ENCODE results near the gene RALB. TPM values are rescaled to one million over a fixed set of nuclear protein-coding genes. Genes with fewer than 3 reads are reported as not detected.

RALB gene
- total RNA-seq, 1 experiment from 2014 or later = 40.2 TPM

GRCh38 chr2:120247851-120248250, 4.8 kb upstream of the RALB start:
- intact Hi-C loops (cut with micrococcal nuclease; ENCODE audit: unreplicated experiment) = no loop called here
- Mint-ChIP-seq H3K9me3 (ENCODE audit: low read depth, unreplicated experiment) (no peaks in the 10 kb centered on the region), H3K4me1 (ENCODE audit: low read depth, unreplicated experiment) (peaks cover 13% of the 10 kb centered on the region), H3K36me3 (ENCODE audit: insufficient read depth, unreplicated experiment) (peaks cover 12% of the 10 kb centered on the region), H3K27ac (ENCODE audit: unreplicated experiment) (no peak overlapping the region), H3K4me3 (ENCODE audit: low read depth, unreplicated experiment) (no peak overlapping the region), H3K27me3 (ENCODE audit: unreplicated experiment) (peaks cover 13% of the 10 kb centered on the region)
- TF ChIP-seq CTCF (IDR thresholded peaks at IDR 0.05; ENCODE audit: unreplicated experiment) = no peak
- CTCF ChIA-PET = no interaction called here
- no TSS peak for BruUV-seq (replicated peaks)
- no peak for DNase-seq

GRCh38 chr2:120250640-120251039, 2.0 kb upstream of the RALB start:
- no peak overlapping the region for H3K4me3 Mint-ChIP-seq (ENCODE audit: low read depth, unreplicated experiment)
- no TSS peak for BruUV-seq (replicated peaks)
- DNase-seq = no peak
- intact Hi-C loops (cut with micrococcal nuclease; ENCODE audit: unreplicated experiment) = loop anchor here (5.0 kb wide), 1 partner anchor 37 kb away; no protein-coding TSS in a partner anchor
- H3K27ac Mint-ChIP-seq (ENCODE audit: unreplicated experiment) = no peak overlapping the region
- H3K4me1 Mint-ChIP-seq (ENCODE audit: low read depth, unreplicated experiment) = peaks cover 22% of the 10 kb centered on the region
- peaks cover 13% of the 10 kb centered on the region for H3K27me3 Mint-ChIP-seq (ENCODE audit: unreplicated experiment)
- peaks cover 26% of the 10 kb centered on the region for H3K36me3 Mint-ChIP-seq (ENCODE audit: insufficient read depth, unreplicated experiment)
- CTCF ChIA-PET = no interaction called here
- TF ChIP-seq CTCF (IDR thresholded peaks at IDR 0.05; ENCODE audit: unreplicated experiment) = no peak
- no peaks in the 10 kb centered on the region for H3K9me3 Mint-ChIP-seq (ENCODE audit: low read depth, unreplicated experiment)

- BruUV-seq (replicated peaks) = no TSS peak
- TF ChIP-seq CTCF (IDR thresholded peaks at IDR 0.05; ENCODE audit: unreplicated experiment) = no peak
- Mint-ChIP-seq H3K4me3 (ENCODE audit: low read depth, unreplicated experiment) (no peak overlapping the region), H3K27me3 (ENCODE audit: unreplicated experiment) (peaks cover 13% of the 10 kb centered on the region), H3K4me1 (ENCODE audit: low read depth, unreplicated experiment) (peaks cover 26% of the 10 kb centered on the region), H3K27ac (ENCODE audit: unreplicated experiment) (no peak overlapping the region), H3K9me3 (ENCODE audit: low read depth, unreplicated experiment) (no peaks in the 10 kb centered on the region), H3K36me3 (ENCODE audit: insufficient read depth, unreplicated experiment) (peaks cover 26% of the 10 kb centered on the region)
- intact Hi-C loops (cut with micrococcal nuclease; ENCODE audit: unreplicated experiment) = loop anchor here (5.0 kb wide), 1 partner anchor 36 kb away; no protein-coding TSS in a partner anchor
- CTCF ChIA-PET = interaction anchor here (2.0 kb wide), 1 partner anchor 62 kb away, joined by 14 read pairs; no protein-coding TSS in a partner anchor
- no peak for DNase-seq
Observed at GRCh38 chr2:120251078-120251477, 1.6 kb upstream of the RALB start.

- no peak for TF ChIP-seq CTCF (IDR thresholded peaks at IDR 0.05; ENCODE audit: unreplicated experiment)
- CTCF ChIA-PET = interaction anchor here (0.5 to 2.0 kb wide), 7 partner anchors 12 to 1374 kb away, joined by 3 to 14 read pairs (median 4); partner anchors contain the start of gene TMEM185B
- peak overlapping the region; percentile 60 for H3K27ac Mint-ChIP-seq (ENCODE audit: unreplicated experiment)
- peak overlapping the region; percentile 96 for H3K4me3 Mint-ChIP-seq (ENCODE audit: low read depth, unreplicated experiment)
- peaks cover 34% of the 10 kb centered on the region for H3K4me1 Mint-ChIP-seq (ENCODE audit: low read depth, unreplicated experiment)
- no peaks in the 10 kb centered on the region for H3K9me3 Mint-ChIP-seq (ENCODE audit: low read depth, unreplicated experiment)
- BruUV-seq (replicated peaks) = no TSS peak
- peaks cover 26% of the 10 kb centered on the region for H3K36me3 Mint-ChIP-seq (ENCODE audit: insufficient read depth, unreplicated experiment)
- DNase-seq = no peak
- peaks cover 13% of the 10 kb centered on the region for H3K27me3 Mint-ChIP-seq (ENCODE audit: unreplicated experiment)
- intact Hi-C loops (cut with micrococcal nuclease; ENCODE audit: unreplicated experiment) = loop anchor here (5.0 kb wide), 1 partner anchor 35 kb away; no protein-coding TSS in a partner anchor
Observed at GRCh38 chr2:120251880-120252224, 800 bp upstream of the RALB start.
